NCI-H2196 (cell line): ENCODE measurements around the gene SRC.

ENCODE experiments used
- DNase-seq: peaks from one replicate; lab custom pipeline; 2025; ENCODE audit not compliant: unreplicated experiment; lab: John Stamatoyannopoulos, UW

SRC gene

GRCh38 chr20:37407573-37408002 is 61.6 kb downstream of the SRC start:
- DNase-seq: no peak

GRCh38 chr20:37408302-37409193 is 62.6 kb downstream of the SRC start:
- DNase-seq: no peak

GRCh38 chr20:37411408-37412219 is 65.7 kb downstream of the SRC start:
- DNase-seq: no peak

GRCh38 chr20:37413023-37413334 is 67.0 kb downstream of the SRC start:
- no peak for DNase-seq

GRCh38 chr20:37413379-37413778 is 67.4 kb downstream of the SRC start:
- no peak for DNase-seq

GRCh38 chr20:37414224-37415035 is 68.5 kb downstream of the SRC start:
- no peak for DNase-seq

GRCh38 chr20:37415118-37416085 is 69.5 kb downstream of the SRC start:
- no peak for DNase-seq

GRCh38 chr20:37416100-37416847 is 70.3 kb downstream of the SRC start:
- no peak for DNase-seq

- no peak for DNase-seq
These were observed 71.1 kb downstream of the SRC start for GRCh38 chr20:37416848-37417616.

- no peak for DNase-seq
These were observed 71.9 kb downstream of the SRC start for GRCh38 chr20:37417617-37418467.

- DNase-seq: no peak
These were observed 72.7 kb downstream of the SRC start for GRCh38 chr20:37418591-37419109.

- DNase-seq: no peak
These were observed 73.4 kb downstream of the SRC start for GRCh38 chr20:37419307-37419706.

- DNase-seq: no peak
These were observed 74.0 kb downstream of the SRC start for GRCh38 chr20:37419774-37420542.

- DNase-seq: no peak
These were observed 74.7 kb downstream of the SRC start for GRCh38 chr20:37420610-37421009.

GRCh38 chr20:37421060-37421905 is 75.3 kb downstream of the SRC start:
- no peak for DNase-seq

GRCh38 chr20:37421988-37422387 is 76.0 kb downstream of the SRC start:
- no peak for DNase-seq
